WTC11 (cell line): Measurements from ENCODE around the gene C10orf71. TPM values are rescaled to one million over a fixed set of nuclear protein-coding genes. Genes with fewer than 3 reads are reported as not detected.

Source experiments
- ATAC-seq: fragments of 200-7000 bp; cut with Tn5 transposase; 2 replicates; pipeline ENCODE4 v1.10.0; 2021; ENCODE audit warnings: mild to moderate bottlenecking, moderate library complexity
- CTCF ChIA-PET: fragments of 300-600 bp; sonication (Branson Sonifier 250); formaldehyde crosslinking; loops from one replicate; lab custom pipeline; 2021; ENCODE audit warnings: antibody characterized with exemption; lab: Charles Lee
- POLR2A ChIA-PET: fragments of 350-600 bp; sonication (Branson Sonifier 250); formaldehyde crosslinking; loops from one replicate; lab custom pipeline; 2021; ENCODE audit warnings: antibody characterized with exemption; lab: Charles Lee
- DNase-seq: peaks from one replicate; pipeline ENCODE4 v3.0.0; 2021; ENCODE audit warnings: low spot score
- H3K27ac Mint-ChIP-seq: 2 replicates; pipeline ENCODE4 v1.8.0; 2021; ENCODE audit warnings: mixed read lengths
- H3K27me3 Mint-ChIP-seq: 2 replicates; pipeline ENCODE4 v1.8.0; 2021; ENCODE audit warnings: low read depth, mild to moderate bottlenecking, moderate library complexity, mixed read lengths
- H3K36me3 Mint-ChIP-seq: 2 replicates; pipeline ENCODE4 v1.8.0; 2021; ENCODE audit warnings: mixed read lengths
- H3K4me1 Mint-ChIP-seq: 2 replicates; pipeline ENCODE4 v1.8.0; 2022; ENCODE audit warnings: mixed read lengths
- H3K4me3 Mint-ChIP-seq: 2 replicates; pipeline ENCODE4 v1.8.0; 2021; ENCODE audit warnings: mild to moderate bottlenecking, moderate library complexity, mixed read lengths
- H3K9me3 Mint-ChIP-seq: 2 replicates; pipeline ENCODE4 v1.8.0; 2021; ENCODE audit warnings: mixed read lengths
- ATF6 ChIP-seq: sonication (generic); formaldehyde crosslinking; IDR thresholded peaks from 2 replicates; pipeline ENCODE4 v1.8.1; 2023; ENCODE audit warnings: mild to moderate bottlenecking, missing genetic modification reagents
- CREM ChIP-seq: sonication (generic); formaldehyde crosslinking; IDR thresholded peaks from 2 replicates; pipeline ENCODE4 v1.8.1; 2022; ENCODE audit warnings: mild to moderate bottlenecking, missing genetic modification reagents, moderate library complexity
- ELF4 ChIP-seq: sonication (generic); formaldehyde crosslinking; IDR thresholded peaks from 2 replicates; pipeline ENCODE4 v1.8.1; 2022; ENCODE audit warnings: low read depth, mild to moderate bottlenecking, moderate library complexity, missing genetic modification reagents
- ETV6 ChIP-seq: sonication (generic); formaldehyde crosslinking; IDR thresholded peaks from 2 replicates; pipeline ENCODE4 v1.8.1; 2022; ENCODE audit warnings: mild to moderate bottlenecking, missing genetic modification reagents
- GRHL2 ChIP-seq: fragments of 250-450 bp; sonication (Bioruptor Pico); IDR thresholded peaks from 2 replicates; pipeline ENCODE4 v1.8.0; 2022; ENCODE audit warnings: mild to moderate bottlenecking, moderate library complexity; ENCODE audit not compliant: insufficient replicate concordance, severe bottlenecking
- GTF2I ChIP-seq: fragments of 250-450 bp; sonication (Bioruptor Pico); conservative IDR thresholded peaks from 2 replicates; pipeline ENCODE4 v1.4.0; 2021; ENCODE audit warnings: mild to moderate bottlenecking
- IRF1 ChIP-seq: sonication (generic); formaldehyde crosslinking; IDR thresholded peaks from 2 replicates; pipeline ENCODE4 v1.8.0; 2023; ENCODE audit warnings: missing genetic modification reagents
- JAZF1 ChIP-seq: fragments of 250-450 bp; sonication (Bioruptor Pico); IDR thresholded peaks from 2 replicates; pipeline ENCODE4 v1.9.0; 2021; ENCODE audit warnings: moderate library complexity, mild to moderate bottlenecking, inconsistent platforms
- KAT7 ChIP-seq: sonication (generic); formaldehyde crosslinking; IDR thresholded peaks from 2 replicates; pipeline ENCODE4 v1.8.1; 2023; ENCODE audit warnings: missing genetic modification reagents, mild to moderate bottlenecking, borderline replicate concordance
- MYBL2 ChIP-seq: sonication (generic); formaldehyde crosslinking; IDR thresholded peaks from 2 replicates; pipeline ENCODE4 v1.8.1; 2023; ENCODE audit warnings: mild to moderate bottlenecking, moderate library complexity, missing genetic modification reagents
- RORB ChIP-seq: fragments of 250-450 bp; sonication (Bioruptor Pico); IDR thresholded peaks from 2 replicates; pipeline ENCODE4 v1.9.0; 2021; ENCODE audit warnings: mild to moderate bottlenecking
- SOX15 ChIP-seq: fragments of 250-450 bp; sonication (Bioruptor Pico); IDR thresholded peaks from 2 replicates; pipeline ENCODE4 v1.9.0; 2021; ENCODE audit warnings: mild to moderate bottlenecking
- STAT6 ChIP-seq: sonication (generic); formaldehyde crosslinking; conservative IDR thresholded peaks from 2 replicates; pipeline ENCODE4 v1.8.1; 2023; ENCODE audit warnings: mild to moderate bottlenecking, low read depth, missing genetic modification reagents, moderate library complexity
- TEAD4 ChIP-seq: sonication (generic); formaldehyde crosslinking; IDR thresholded peaks from 2 replicates; pipeline ENCODE4 v1.8.0; 2022; ENCODE audit warnings: mild to moderate bottlenecking, missing genetic modification reagents
- ZMAT4 ChIP-seq: fragments of 250-450 bp; sonication (Bioruptor Pico); IDR thresholded peaks from 2 replicates; pipeline ENCODE4 v1.9.0; 2021; ENCODE audit warnings: mild to moderate bottlenecking
- ZNF219 ChIP-seq: sonication (generic); formaldehyde crosslinking; IDR thresholded peaks from 2 replicates; pipeline ENCODE4 v1.8.0; 2023; ENCODE audit warnings: missing genetic modification reagents, mild to moderate bottlenecking, borderline replicate concordance
- ZNF232 ChIP-seq: sonication (generic); formaldehyde crosslinking; IDR thresholded peaks from 2 replicates; pipeline ENCODE4 v1.8.0; 2022; ENCODE audit warnings: mild to moderate bottlenecking, missing genetic modification reagents
- total RNA-seq: library from RNA; stranded (reverse); gene quantifications from 3 replicates; pipeline ENCODE4 v1.2.3, GENCODE V29; 2021

Gene C10orf71
- total RNA-seq, 1 experiment from 2014 or later, result not detected

GRCh38 chr10:49296836-49297235 is 2.1 kb upstream of the C10orf71 start (continued):
- TF ChIP-seq KAT7 (CRISPR knock-in tag) (no peak), ATF6 (CRISPR knock-in tag) (no peak)

GRCh38 chr10:49297818-49298670 is 926 bp upstream of the C10orf71 start:
- DNase-seq (no peak), ATAC-seq (peak; percentile 43; the same call in 1 of the 2 replicates)
- H3K4me1 Mint-ChIP-seq, result peaks cover 27% of the 10 kb centered on the region
- peaks cover 1% of the 10 kb centered on the region for H3K9me3 Mint-ChIP-seq
- TF ChIP-seq STAT6 (CRISPR knock-in tag) (no peak), ETV6 (CRISPR knock-in tag) (no peak), ZNF219 (CRISPR knock-in tag) (no peak), ZMAT4 (CRISPR knock-in tag) (no peak), TEAD4 (no peak), ELF4 (CRISPR knock-in tag) (no peak), GTF2I (CRISPR knock-in tag) (no peak)
- ChIA-PET POLR2A (no interaction called here), CTCF (interaction anchor here (0.7 to 3.2 kb wide), 8 partner anchors 24 to 221 kb away, joined by 3 to 14 read pairs (median 4); no protein-coding TSS in a partner anchor)
- H3K27me3 Mint-ChIP-seq, result no peaks in the 10 kb centered on the region; the same call in 1 of the 2 replicates
- no peaks in the 10 kb centered on the region for H3K36me3 Mint-ChIP-seq
- no peak overlapping the region for H3K27ac Mint-ChIP-seq
- H3K4me3 Mint-ChIP-seq, result no peak overlapping the region

GRCh38 chr10:49298671-49298982 is 343 bp upstream of the C10orf71 start:
- H3K9me3 Mint-ChIP-seq, result no peaks in the 10 kb centered on the region
- peaks cover 30% of the 10 kb centered on the region for H3K4me1 Mint-ChIP-seq
- no peak overlapping the region for H3K27ac Mint-ChIP-seq
- no peaks in the 10 kb centered on the region; the same call in 1 of the 2 replicates for H3K27me3 Mint-ChIP-seq
- H3K4me3 Mint-ChIP-seq, result no peak overlapping the region
- ATAC-seq, result peak; percentile 33
- no peak for DNase-seq
- ChIA-PET CTCF (interaction anchor here (1.2 to 1.3 kb wide), 3 partner anchors 27 to 211 kb away, joined by 3 read pairs; no protein-coding TSS in a partner anchor), POLR2A (no interaction called here)
- H3K36me3 Mint-ChIP-seq, result no peaks in the 10 kb centered on the region
- TF ChIP-seq KAT7 (CRISPR knock-in tag), result no peak
- no peak for TF ChIP-seq ZNF232 (CRISPR knock-in tag)

GRCh38 chr10:49299816-49300139 is 808 bp downstream of the C10orf71 start:
- H3K36me3 Mint-ChIP-seq, result no peaks in the 10 kb centered on the region
- no peaks in the 10 kb centered on the region; the same call in 1 of the 2 replicates for H3K27me3 Mint-ChIP-seq
- CTCF ChIA-PET, result interaction anchor here (1.3 kb wide), 1 partner anchor 138 kb away, joined by 3 read pairs; no protein-coding TSS in a partner anchor
- H3K4me1 Mint-ChIP-seq, result peaks cover 30% of the 10 kb centered on the region
- POLR2A ChIA-PET, result no interaction called here
- no peaks in the 10 kb centered on the region for H3K9me3 Mint-ChIP-seq
- H3K4me3 Mint-ChIP-seq, result no peak overlapping the region
- no peak overlapping the region for H3K27ac Mint-ChIP-seq
- no peak for TF ChIP-seq MYBL2 (CRISPR knock-in tag)
- no peak for TF ChIP-seq IRF1 (CRISPR knock-in tag)
- TF ChIP-seq GRHL2 (CRISPR knock-in tag), result no peak
- no peak for TF ChIP-seq RORB
- TF ChIP-seq ZMAT4 (CRISPR knock-in tag), result no peak
- TF ChIP-seq CREM (CRISPR knock-in tag), result no peak
- no peak for TF ChIP-seq JAZF1 (CRISPR knock-in tag)
- no peak for TF ChIP-seq SOX15
- TF ChIP-seq, all 79 proteins: peak for 0
- ATAC-seq (no peak), DNase-seq (no peak)
